Uterus (tissue), 4 donors: ENCODE results near the gene PRKD3. TPM values are rescaled to one million over a fixed set of nuclear protein-coding genes. Genes with fewer than 3 reads are reported as not detected.

Source experiments
- DNase-seq, 2 donors: peaks; one replicate each; pipeline ENCODE4 v3.0.0-alpha.2; 2019 to 2020
- H3K27ac ChIP-seq, 2 donors: fragments of 200-600 bp; sonication (generic); 1 replicate in 1 of 2; 2 replicates in 1 of 2; pipeline ENCODE4 v1.5.1; 2016 to 2018
- H3K27me3 ChIP-seq, 2 donors: fragments of 200-600 bp; sonication (generic); one replicate each; pipeline ENCODE4 v1.5.1; 2018 to 2019; ENCODE audit warnings: control low read depth in 1 of 2
- H3K36me3 ChIP-seq, 2 donors: fragments of 200-600 bp; sonication (generic); one replicate each; pipeline ENCODE4 v1.5.1; 2019; ENCODE audit warnings: control low read depth in 1 of 2
- H3K4me1 ChIP-seq, 2 donors: fragments of 200-600 bp; sonication (generic); one replicate each; pipeline ENCODE4 v1.5.1; 2018 to 2019; ENCODE audit warnings: control low read depth in 1 of 2
- H3K4me3 ChIP-seq, 2 donors: fragments of 200-600 bp; sonication (generic); 1 replicate in 1 of 2; 2 replicates in 1 of 2; pipeline ENCODE4 v1.5.1; 2018 to 2019; ENCODE audit warnings: mild to moderate bottlenecking in 1 of 2
- H3K9me3 ChIP-seq, 2 donors: fragments of 200-600 bp; sonication (generic); one replicate each; pipeline ENCODE4 v1.5.1; 2019; ENCODE audit warnings: control low read depth in 1 of 2
- CTCF ChIP-seq, 4 experiments: fragments of 200-600 bp in 2 of 4; fragments of 450-650 bp in 2 of 4; sonication (generic) in 2 of 4; IDR thresholded peaks; one replicate each; pipeline ENCODE4 v1.5.1; 2016 to 2019; ENCODE audit warnings: antibody characterized with exemption in 4 of 4, mild to moderate bottlenecking in 2 of 4, moderate library complexity in 1 of 4
- POLR2A ChIP-seq, 2 donors: fragments of 450-650 bp; IDR thresholded peaks; one replicate each; pipeline ENCODE4 v1.6.1; 2016; ENCODE audit warnings: antibody characterized with exemption in 2 of 2, mild to moderate bottlenecking in 1 of 2, moderate library complexity in 1 of 2
- intact Hi-C: fragments of 100-400 bp; cut with DNase I; formaldehyde crosslinking; loops from one replicate; pipeline ENCODE4 v1.15.1; 2023; ENCODE audit warnings: low total_unique reads
- small RNA-seq: library from RNA; depleted of rRNA; stranded (forward); fragments of <200 nt; gene quantifications from one replicate; pipeline ENCODE3, GENCODE V24; 2016
- total RNA-seq, 4 donors: library from RNA; depleted of rRNA in 3 of 4; stranded (reverse); fragments of >200 nt in 3 of 4; gene quantifications; one replicate each; pipeline versions ENCODE4 v1.1.0 to v1.2.4, GENCODE V29; 2014 to 2023
- donor health status: DM: yes; HTN: yes; CAD: no.

PRKD3 gene
- total RNA-seq, 4 donors from 2014 or later = 53.8 to 128 (median 57.7) TPM

GRCh38 chr2:37283207-37283606, 41.4 kb downstream of the PRKD3 start:
- Histone ChIP-seq H3K36me3 (no peaks in the 10 kb centered on the region), H3K4me3 (no peak overlapping the region), H3K27me3 (no peaks in the 10 kb centered on the region), H3K9me3 (no peaks in the 10 kb centered on the region), H3K27ac (no peak overlapping the region), H3K4me1 (no peaks in the 10 kb centered on the region)
- TF ChIP-seq POLR2A (IDR thresholded peaks at IDR 0.05) = no peak
- TF ChIP-seq CTCF (IDR thresholded peaks at IDR 0.05) = no peak
- intact Hi-C loops = no loop called here
- DNase-seq = no peak

DNA sequence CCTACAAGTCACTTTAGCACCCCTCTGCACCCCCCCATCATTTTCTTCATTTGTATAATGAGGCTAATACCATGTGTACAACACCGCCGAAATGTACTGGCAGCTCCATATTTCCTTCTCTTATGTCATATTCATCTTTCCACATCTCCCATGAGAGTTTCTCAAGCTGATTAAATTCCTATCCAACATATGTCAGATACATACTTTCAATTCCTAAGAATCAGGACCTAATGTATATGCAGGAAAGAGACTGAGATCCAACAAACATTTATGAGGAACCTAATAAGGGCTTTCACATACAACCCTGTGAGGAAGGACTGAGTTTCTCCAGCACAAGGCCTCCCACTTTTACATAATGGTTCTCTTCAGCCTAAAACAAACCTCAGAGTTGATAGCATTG, 41.9 kb downstream of the PRKD3 start:
- DNase-seq = no peak
- Histone ChIP-seq H3K9me3 (no peaks in the 10 kb centered on the region), H3K4me3 (no peak overlapping the region), H3K27ac (no peak overlapping the region), H3K36me3 (no peaks in the 10 kb centered on the region), H3K27me3 (no peaks in the 10 kb centered on the region), H3K4me1 (no peaks in the 10 kb centered on the region)
- TF ChIP-seq POLR2A (IDR thresholded peaks at IDR 0.05) = no peak
- no peak for TF ChIP-seq CTCF (IDR thresholded peaks at IDR 0.05)
- intact Hi-C loops = no loop called here

- no peaks in the 10 kb centered on the region for H3K9me3 ChIP-seq
- no peak overlapping the region for H3K4me3 ChIP-seq
- no peaks in the 10 kb centered on the region for H3K36me3 ChIP-seq
- DNase-seq = no peak
- H3K27me3 ChIP-seq = no peaks in the 10 kb centered on the region
- intact Hi-C loops = no loop called here
- TF ChIP-seq POLR2A (IDR thresholded peaks at IDR 0.05) (no peak), CTCF (IDR thresholded peaks at IDR 0.05) (no peak)
- no peak overlapping the region for H3K27ac ChIP-seq
- H3K4me1 ChIP-seq = no peaks in the 10 kb centered on the region
These were observed 42.7 kb downstream of the PRKD3 start for GRCh38 chr2:37281916-37282315.

DNA sequence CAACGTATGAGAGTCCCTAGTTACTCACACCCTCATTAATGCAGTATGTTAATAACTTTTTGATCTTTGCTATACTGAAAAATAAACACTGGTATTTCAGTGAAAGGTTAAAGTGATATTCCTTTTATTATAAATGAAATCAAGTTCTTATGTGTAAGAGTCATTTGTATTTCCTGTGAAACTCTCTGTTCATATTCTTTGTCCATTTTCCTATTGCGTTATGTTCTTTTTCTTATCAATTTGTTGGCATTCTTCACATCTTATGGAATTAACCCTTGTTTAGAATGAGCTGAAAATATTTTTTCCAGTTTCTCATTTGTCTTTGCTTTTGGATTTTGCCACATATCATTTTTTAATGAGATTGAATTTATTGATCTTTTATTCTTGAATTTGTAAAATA, 48.3 kb downstream of the PRKD3 start:
- intact Hi-C loops = no loop called here
- no peak for DNase-seq
- TF ChIP-seq POLR2A (IDR thresholded peaks at IDR 0.05) = no peak
- no peak for TF ChIP-seq CTCF (IDR thresholded peaks at IDR 0.05)
- Histone ChIP-seq H3K4me1 (no peaks in the 10 kb centered on the region), H3K36me3 (no peaks in the 10 kb centered on the region), H3K27me3 (no peaks in the 10 kb centered on the region), H3K4me3 (no peak overlapping the region), H3K9me3 (no peaks in the 10 kb centered on the region), H3K27ac (no peak overlapping the region)

Small RNA genes lying within 50 kb of the gene (small RNA-seq; reads per million reads assigned to genes)
- not detected for gene RNU6-939P

Other genes starting within 250 kb of the PRKD3 start
- 10 to 100 TPM; 17.9 to 90.9 (median 40.4) TPM for gene HEATR5B, start 240.5 kb downstream of the PRKD3 start, total RNA-seq
- 10 to 100 TPM in 1 of 4 donors, 1 to 10 TPM in 3; 2.8 to 13.1 (median 5.4) TPM for gene GPATCH11, start 240.3 kb downstream of the PRKD3 start, total RNA-seq
- 10 to 100 TPM; 13.3 to 90.8 (median 45.4) TPM for gene EIF2AK2, start 167.9 kb downstream of the PRKD3 start, total RNA-seq
- gene SULT6B1, start 136.2 kb downstream of the PRKD3 start, total RNA-seq = not detected
- 10 to 100 TPM in 2 of 4 donors, 1 to 10 TPM in 2; 6.2 to 49.4 (median 16.3) TPM for gene CEBPZOS, start 128.3 kb downstream of the PRKD3 start, total RNA-seq
- gene CEBPZ, start 93.2 kb downstream of the PRKD3 start, total RNA-seq = 10 to 100 TPM; 16.5 to 68.6 (median 53.8) TPM
- gene NDUFAF7, start 93.2 kb downstream of the PRKD3 start, total RNA-seq = 10 to 100 TPM; 11.3 to 35.7 (median 19.3) TPM
- 10 to 100 TPM in 2 of 4 donors, 1 to 10 TPM in 2; 4.4 to 46.9 (median 8.7) TPM for gene QPCT, start 19.8 kb upstream of the PRKD3 start, total RNA-seq